Stimulated activated CD8-positive, alpha-beta memory T cell treated with anti-CD3 and anti-CD28 coated beads, Interleukin-7, amount 100 ng/mL, for 24 hours (primary cell): ENCODE data around the gene ENPP1.

Experiments
- DNase-seq: peaks from one replicate; pipeline ENCODE4 v3.0.0-alpha.2; 2020; ENCODE audit warnings: low read depth

The ENPP1 gene

GRCh38 chr6:131916847-131917246 is 109.0 kb downstream of the ENPP1 start:
- no peak for DNase-seq

- no peak for DNase-seq
Measured at GRCh38 chr6:131917318-131917717, 109.5 kb downstream of the ENPP1 start.

GRCh38 chr6:131917763-131918649 is 110.2 kb downstream of the ENPP1 start:
- DNase-seq: no peak

GRCh38 chr6:131918650-131919355 is 111.0 kb downstream of the ENPP1 start:
- no peak for DNase-seq

- no peak for DNase-seq
Measured at GRCh38 chr6:131920656-131921055, 112.8 kb downstream of the ENPP1 start.

DNA sequence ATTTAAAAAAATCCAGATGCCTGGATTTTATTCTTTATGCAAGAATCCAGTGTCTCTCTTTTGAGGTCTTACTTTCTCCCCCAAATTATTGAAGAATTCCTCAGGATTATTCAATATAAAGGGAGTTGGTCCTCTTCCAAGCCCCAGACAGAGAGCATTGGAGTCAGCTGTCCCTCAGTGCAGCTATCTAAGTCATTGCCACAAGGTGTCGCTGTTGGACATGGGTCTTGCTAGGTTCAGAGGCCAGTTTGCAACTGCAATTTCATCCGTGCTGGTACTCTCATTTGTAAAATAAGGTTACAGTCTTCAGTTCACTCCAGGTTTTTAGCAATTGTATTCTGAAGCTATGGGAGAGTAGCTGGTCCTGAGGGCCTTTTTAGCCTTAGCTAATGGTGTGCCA is 115.5 kb downstream of the ENPP1 start:
- no peak for DNase-seq

DNA sequence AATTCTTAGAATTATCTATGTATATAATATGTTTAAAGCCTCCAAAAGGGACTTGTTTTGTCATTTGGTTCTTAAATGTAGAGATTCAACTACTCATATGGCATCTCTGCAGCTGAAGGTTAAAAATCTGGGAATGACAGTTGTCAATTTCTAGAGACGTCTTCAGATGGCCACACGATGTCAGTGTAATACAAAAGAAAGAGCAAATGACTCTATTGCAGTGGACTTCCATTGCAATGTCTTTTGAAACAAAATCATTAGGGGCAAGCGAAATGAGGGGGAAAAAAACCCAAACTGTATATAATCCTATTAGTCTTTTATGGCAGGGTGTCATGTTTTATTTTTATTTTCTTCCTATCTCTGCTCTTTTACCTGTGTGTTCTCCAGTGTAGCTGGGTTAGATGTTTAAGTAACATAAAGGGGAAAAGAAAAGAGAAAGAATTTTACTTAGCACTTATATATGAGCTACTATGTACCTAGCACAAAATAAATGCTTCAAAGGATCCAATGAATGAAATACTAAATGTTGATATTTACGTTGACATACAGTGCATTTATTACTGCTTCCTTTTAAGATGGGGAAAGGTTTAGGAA is 117.2 kb downstream of the ENPP1 start:
- no peak for DNase-seq

DNA sequence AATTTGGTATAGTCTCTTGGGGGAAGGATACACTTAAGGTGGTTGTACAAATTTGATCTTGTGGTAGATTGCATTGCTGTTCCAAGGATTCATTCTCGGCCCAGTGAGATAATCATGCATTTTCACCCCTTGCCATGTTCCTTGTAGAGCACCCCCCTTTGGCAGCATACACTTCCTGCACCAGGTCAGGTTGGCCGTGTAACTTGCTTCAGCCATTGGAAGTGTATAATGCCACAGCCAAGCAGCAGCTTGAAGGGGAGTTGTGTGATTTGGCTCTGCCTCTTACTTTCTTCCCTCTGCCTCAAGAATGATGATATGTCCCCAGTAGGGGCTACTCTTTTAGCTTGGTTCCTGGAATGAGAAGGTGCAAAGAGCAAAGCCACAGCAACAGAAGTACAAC is 121.4 kb downstream of the ENPP1 start:
- no peak for DNase-seq

GRCh38 chr6:131929976-131930375 is 122.2 kb downstream of the ENPP1 start:
- no peak for DNase-seq

DNA sequence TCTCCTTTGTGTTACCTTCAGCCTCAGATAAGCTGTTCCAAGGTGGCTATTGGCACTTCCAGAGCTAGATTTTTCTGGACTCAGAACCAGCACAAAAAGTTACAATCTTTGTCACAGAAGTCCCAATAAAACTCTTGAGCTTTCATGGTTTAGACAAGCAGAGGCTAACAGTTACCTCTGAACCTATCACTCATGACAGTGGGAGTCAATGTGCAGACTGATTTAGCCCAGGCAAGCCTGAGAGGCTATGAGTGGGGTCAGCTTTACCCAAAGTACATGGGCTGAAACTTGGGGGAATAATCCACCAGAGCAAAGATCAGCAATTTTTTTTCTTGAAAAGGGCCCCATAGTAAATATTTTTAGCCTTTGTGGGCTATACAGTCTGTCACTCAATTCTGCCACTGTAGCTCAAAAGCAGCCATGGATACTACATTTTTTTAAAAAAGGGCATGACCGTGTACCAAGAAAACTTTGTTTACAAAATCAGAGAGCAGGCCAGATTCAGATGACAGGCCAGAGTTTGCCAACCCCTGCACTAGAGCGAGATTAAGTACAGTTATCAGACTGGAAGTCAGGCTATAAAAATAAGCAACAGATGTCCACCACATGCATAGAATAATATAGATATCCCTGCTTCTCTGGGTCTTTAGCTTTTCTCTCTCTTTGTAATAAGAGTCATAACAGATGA is 123.4 kb downstream of the ENPP1 start:
- no peak for DNase-seq

DNA sequence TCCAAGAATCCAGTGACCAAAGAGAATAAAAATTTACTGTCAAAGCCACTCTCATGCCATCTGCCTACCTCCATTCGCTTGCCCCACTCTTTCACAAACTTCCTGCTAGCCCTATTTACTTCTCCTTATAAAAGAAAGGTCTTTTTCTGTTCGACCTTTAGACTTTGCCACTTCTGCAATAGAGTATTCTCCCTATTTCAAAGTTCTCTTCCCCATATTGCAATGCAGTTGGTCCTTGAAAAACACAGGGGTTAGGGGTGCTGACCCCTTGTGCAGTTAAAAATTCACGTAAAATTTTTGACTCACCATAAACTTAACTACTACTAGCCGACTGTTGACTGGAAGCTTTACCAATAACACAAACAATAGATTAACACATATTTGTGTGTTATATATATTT is 128.3 kb downstream of the ENPP1 start:
- DNase-seq: no peak

DNA sequence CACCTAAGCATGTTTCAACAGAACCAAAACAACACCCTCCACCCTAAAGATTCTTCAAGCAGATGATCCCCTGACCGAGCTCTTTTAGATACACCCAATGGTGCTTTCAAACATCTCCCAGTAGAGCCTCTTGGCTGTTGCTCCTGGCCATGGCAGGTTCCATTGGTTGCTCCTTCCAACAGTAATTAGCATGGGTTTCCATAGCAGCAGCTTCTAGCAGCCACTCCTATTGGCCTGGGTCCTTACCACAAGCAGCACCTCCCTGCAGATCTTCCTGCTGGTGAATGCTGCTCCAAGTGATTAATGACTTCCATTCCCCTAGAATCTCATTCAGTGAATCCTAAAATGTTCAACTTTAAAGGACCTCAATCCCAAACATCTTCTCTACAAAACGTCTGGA is 129.4 kb downstream of the ENPP1 start:
- no peak for DNase-seq

- no peak for DNase-seq
Measured at GRCh38 chr6:131937703-131938631, 130.1 kb downstream of the ENPP1 start.
